GM10266 (cell line): Measurements from ENCODE around the gene ADAMTSL5.

Experiments
- DNase-seq: peaks from one replicate; pipeline ENCODE4 v3.0.0; 2012; ENCODE audit errors: extremely low spot score
- CTCF ChIP-seq: IDR thresholded peaks from 2 replicates; pipeline ENCODE4 v1.5.1; 2012; ENCODE audit warnings: mild to moderate bottlenecking, low read depth; ENCODE audit not compliant: control insufficient read depth, insufficient read depth; ENCODE audit errors: missing control alignments

Gene ADAMTSL5

GRCh38 chr19:1471010-1471514 lies 41.8 kb downstream of the ADAMTSL5 start:
- TF ChIP-seq CTCF = no peak

GRCh38 chr19:1470305-1471009 lies 42.4 kb downstream of the ADAMTSL5 start:
- peak; percentile 85 for DNase-seq
- no peak for TF ChIP-seq CTCF

More at GRCh38 chr19:1471010-1471514, 41.8 kb downstream of the ADAMTSL5 start:
- DNase-seq = no peak

GRCh38 chr19:1470055-1470304 lies 42.8 kb downstream of the ADAMTSL5 start:
- no peak for DNase-seq
- no peak for TF ChIP-seq CTCF

- TF ChIP-seq CTCF = no peak
- DNase-seq = no peak
Measured at GRCh38 chr19:1469255-1470054, 43.4 kb downstream of the ADAMTSL5 start.

- peak; percentile 18 for TF ChIP-seq CTCF
- peak; percentile 81 for DNase-seq
Measured at GRCh38 chr19:1468821-1469254, 44.0 kb downstream of the ADAMTSL5 start.

- DNase-seq = no peak
- TF ChIP-seq CTCF = no peak
Measured at GRCh38 chr19:1468274-1468820, 44.5 kb downstream of the ADAMTSL5 start.
